GM19463 (cell line): Measurements from ENCODE around the gene F8.
"Not testable (repeated sequence)": the region's sequence is repeated elsewhere in the genome, so short reads cannot be mapped to it uniquely, and the experiment has no call there.

Experiments used
- ATAC-seq: cut with Tn5 transposase; IDR thresholded peaks from one replicate; pipeline ENCODE4 v1.9.1; 2021; ENCODE audit warnings: mild to moderate bottlenecking, moderate library complexity; ENCODE audit not compliant: unreplicated experiment

F8 gene

DNA sequence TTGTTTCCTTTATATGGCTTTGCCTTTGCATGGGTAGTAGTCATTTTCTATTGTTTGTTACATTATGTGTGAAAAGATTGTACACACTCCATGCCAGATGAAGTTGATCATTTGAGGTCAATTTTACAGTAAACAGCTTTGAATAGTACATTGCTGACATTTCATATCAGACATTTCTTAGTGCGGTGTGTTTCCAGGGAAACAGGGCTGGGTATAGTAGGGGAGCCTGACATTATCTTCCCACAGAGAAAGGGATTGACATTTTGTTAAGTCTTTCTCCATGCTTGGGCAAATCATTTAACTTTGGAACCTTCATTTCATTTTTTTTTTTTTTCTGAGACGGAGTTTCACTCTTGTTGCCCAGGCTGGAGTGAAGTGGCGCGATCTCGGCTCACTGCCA, 9.1 kb upstream of the F8 start:
- ATAC-seq: no peak

DNA sequence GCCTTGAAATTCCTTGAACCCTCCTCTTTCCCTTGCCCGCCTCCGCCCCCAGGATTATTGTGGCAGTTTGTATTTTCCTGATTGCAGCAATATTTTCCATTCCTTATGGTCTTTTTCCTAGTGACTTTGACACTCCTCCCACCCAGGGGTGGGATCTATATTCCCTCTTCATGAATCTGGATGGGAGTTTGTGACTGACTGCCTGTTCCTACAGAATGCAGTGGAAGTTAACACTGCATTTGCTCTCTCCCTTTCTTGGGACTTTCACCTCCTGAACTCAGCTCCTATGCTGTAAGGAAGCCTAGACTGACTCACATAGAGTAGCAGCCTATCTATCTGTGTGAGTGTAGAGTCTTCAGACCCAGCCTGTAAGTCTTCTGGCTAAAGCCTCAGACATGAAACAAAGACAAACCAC, 6.4 kb upstream of the F8 start:
- no peak for ATAC-seq

DNA sequence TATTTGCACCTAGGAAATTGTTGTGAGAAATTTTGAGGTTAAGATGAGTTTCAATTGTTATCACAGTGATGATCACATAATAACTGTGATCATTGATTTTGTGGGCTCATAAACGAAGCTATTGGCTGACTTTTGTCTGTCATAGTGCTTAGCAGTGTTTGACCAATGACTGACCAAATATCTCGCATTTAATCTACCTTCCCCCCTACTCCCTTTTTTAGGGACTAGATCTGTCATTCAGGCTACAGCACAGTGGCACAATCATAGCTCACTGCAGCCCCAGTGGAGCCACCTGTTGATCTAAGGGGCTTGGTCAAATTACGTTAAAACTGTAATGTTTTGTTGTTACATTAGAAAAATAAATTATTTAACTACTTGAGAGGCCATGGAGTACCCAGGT, 5.6 kb upstream of the F8 start:
- ATAC-seq: no peak

DNA sequence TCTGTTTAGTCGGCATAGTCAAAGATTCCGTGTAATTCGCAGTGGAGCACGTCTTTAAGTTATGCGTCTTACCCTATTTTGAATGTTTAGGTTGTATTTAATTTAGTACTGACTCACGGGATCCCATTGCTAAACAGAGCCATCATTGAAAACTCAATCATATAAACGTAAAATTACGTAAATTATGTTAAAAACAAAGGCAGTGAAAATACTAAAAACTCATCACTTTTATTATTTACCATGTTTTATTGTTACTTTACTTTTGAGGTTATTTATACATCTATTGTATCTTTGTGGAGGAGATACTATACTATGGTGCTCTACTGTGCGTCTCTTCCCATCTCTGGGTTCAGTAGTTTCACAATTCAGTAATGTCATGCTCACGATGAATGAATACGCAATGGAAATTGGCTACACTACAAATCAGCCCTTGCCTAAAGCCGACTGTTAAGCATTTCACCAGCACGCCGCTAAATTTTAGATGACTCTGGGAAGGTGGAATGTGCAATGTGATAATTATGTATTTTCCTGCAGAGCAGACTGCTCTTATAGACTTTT, 5.1 kb upstream of the F8 start:
- ATAC-seq: no peak

DNA sequence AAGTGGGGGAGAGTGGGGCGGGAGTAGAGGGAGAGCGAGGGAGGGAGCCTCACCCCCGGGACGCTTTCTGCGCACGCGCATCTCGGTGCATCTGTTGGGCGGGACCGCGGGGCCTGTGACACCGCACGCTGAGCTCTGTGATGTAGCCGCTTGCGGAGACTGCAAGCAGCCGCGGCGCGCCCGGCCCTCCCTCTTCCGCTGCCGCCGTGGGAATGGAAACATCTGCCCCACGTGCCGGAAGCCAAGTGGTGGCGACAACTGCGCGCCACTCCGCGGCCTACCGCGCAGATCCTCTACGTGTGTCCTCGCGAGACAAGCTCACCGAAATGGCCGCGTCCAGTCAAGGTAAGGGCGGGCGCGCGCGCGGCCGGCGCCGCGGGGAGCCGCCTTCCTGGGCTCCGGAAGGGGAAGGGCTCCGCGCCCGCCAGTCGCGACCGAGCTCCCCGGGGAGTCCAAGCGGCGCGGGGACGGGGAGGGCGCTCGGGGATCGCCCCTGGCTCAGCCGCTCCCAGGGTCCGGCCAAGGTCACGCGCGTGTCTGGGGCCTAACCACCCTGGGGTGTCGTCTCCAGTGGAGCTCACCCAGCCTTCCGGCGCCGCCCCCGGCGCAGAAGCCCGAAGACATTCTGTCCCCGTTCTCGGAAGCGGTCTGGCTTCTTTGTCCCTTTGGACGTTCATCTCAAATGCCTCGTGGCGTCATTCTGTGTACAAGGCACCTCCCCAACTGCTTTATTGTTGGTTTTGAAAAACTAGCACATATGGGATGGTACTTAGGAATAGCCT, 4.4 kb upstream of the F8 start, which contains the start of gene FUNDC2:
FUNDC2 (plus strand) TSS at position 118 of the 782 bp plus-strand sequence; CDS start at position 213, 95 bp downstream.
- ATAC-seq: peak; percentile 88

DNA sequence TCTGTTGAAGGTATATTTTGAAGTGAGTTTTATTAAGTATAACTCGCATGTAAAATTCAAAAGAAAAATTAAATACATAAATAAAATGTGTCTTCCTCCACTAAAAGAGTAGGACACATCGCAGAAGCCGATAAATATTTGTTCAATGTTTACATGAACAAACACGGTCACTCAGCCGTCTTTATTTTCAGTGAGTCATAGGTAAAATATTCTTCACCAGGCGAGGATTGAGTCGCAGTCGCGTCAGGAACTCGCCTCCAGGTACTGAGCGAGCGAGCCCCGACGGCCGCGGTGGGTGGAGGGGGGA, 3.9 kb upstream of the F8 start:
- no peak for ATAC-seq

DNA sequence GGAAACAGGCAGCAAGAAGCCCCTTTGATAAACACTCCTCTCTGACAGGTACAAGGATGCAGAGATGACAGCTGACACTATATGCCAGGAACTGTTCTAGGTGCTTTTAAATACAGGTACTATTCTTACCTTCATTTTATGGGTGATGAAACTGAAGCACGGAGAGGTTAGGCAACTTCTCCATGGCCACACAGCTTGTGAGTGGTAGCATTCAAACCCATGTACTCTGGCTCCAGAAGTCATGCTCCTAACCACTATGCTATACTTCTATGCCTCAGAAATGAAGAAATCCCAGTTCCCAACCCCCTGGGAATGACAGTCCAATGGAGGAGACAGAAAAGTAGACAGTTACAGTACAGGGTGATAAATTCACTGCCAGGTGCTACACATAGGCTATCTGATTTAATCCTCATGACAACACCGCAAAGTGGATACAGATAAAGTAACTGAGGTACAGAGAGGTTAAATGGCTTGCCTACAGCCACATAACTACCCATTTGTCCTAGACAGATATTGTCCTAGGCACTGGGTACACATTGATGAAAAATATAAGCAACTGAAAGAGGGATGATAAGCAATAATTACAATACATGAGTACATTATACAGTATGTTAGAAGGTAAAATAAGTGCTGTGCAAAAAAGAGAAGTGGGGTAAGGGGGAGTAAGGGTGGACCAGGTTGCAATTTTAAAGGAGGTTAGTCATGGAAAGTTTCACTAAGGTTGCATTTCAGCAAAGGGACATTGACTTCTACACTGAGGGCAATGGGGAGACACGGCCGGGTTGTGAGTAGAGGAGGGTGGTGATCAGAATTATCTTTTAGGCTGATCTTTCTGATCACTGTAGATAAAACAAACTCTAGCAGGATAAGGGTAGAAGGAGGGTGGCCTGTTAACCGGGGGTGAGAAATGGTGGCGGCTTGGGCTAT, 1.6 kb upstream of the F8 start:
- ATAC-seq: no peak

DNA sequence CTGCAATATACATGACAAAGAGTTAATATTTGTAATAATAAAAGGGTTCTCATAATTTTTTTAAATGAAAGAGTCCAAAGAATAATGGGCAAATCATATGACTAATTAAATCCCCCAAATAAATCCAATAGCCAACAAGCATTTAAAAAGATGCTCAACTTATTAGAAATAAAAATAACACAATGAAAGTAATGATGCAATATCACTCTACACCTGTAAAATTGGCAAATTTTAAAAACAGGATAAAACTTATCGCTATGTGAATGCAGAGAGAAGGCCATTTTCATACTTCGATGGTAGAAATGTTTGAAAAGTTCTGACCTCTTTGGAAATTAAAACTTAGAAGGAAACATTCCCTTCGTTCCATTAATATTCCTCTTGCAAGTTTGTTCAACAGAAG, 1.9 kb downstream of the F8 start:
- no peak for ATAC-seq

DNA sequence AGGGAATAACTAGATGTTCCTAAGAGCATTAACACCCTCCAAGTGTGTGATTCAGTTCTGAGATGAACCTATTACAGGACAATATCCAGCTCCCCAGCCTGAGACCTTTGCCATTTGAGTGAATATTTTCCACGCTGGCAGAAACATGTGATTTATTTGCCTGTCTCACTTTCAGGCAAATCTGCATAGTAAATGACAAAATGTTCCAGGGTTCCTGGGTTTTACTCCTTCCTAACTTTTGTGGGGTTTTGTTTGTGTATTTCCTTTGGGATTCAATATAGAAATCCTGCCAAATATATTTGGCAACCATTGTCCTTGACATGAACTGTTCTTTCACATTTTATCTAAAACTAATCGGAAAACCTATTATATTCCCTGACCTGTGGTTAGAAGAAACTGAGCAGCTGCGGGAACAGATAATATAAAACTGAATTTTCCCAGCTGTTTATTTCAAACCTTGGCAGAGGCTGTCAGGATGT, 12.5 kb downstream of the F8 start:
- no peak for ATAC-seq

DNA sequence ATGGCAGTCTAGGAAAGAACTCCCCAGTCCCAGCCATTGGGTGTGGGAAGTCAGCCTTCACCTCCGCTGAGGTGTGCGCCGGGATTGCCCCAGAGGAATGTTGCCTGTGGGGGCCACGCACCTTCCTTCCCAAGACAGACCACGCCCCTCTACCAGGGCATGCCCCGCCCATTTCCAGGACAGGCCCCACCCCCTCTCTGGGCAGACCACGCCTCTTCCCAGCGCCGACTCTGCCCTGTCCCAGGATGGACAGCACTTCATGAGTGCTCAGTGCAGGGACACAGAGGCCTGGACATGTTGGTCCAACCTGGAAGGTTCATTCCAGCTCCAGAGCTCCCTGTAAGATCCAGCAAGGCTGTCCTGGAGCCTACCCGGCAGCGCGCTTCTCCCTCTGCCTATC, 13.9 kb downstream of the F8 start:
- not testable (repeated sequence) for ATAC-seq

DNA sequence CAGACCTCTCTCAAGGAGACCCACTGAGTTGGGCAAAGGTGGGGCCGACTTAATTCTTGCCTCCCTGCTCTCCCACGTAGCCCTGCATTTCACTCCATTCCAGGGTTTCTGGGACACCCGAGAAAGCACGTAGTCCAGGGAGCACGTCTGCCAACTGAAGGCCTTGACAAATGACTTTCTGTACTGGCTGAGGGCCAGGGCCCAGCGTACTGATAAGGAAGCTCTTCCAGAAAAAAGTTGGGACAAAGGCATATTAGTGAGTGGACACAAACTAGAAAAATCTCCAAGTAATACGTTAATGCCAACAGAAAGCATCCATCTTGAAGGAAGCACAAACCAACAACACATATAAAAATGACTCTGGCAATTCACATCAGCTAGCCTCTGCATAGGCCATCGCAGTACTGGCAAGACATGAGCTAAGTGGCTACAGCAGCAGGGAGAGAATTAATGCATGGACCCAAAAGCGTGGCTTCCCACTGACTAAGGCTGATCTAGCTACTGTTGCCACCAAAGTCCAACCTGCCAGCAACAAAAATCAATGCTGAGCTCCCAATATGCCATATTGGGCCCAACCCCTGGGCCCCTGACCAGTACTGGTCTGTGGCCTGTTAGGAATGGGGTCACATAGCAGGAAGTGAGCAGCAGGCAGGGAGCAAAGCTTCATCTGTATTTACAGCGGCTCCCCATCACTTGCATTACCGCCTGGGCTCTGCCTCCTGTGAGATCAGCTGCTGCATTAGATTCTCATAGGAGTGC, 15.4 kb downstream of the F8 start:
- ATAC-seq: not testable (repeated sequence)

DNA sequence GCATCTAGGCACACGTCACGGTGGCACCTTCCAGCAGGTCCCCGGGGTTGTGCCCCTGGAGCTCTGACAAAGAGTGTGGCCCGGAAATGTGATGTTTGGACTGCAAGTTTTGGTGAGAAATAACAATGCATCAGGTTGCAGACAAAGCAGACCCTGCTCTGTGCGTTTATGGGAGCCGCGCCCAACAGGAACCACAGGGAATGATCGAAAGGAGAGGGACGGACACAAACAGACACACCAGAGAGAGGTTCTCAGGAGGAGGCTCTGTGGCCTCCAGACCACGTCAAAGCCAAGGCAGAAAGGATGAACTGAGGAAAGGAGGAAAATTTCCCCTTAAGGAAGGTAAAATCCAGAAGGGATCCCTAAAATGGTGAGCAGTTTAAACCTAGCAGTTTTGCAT, 16.1 kb downstream of the F8 start:
- not testable (repeated sequence) for ATAC-seq

DNA sequence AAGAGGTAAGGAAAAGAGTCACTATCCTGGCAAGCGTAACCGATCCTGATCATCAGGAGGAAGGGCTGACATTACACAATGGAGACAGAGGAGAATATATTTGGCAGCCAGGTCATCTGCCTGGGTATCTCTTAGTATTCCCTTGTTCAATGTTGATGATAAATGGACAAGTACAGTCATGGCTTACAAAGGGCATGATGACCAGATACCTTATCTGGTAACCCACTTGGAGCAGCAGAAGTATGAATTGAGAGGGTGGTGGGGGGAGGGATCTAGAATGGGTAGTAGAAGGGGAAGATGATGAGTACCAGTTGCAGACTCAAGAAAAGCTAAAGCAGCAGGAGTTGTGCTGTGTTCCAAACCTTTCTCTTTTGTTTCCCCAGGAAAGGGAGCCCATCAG, 17.3 kb downstream of the F8 start:
- no peak for ATAC-seq

DNA sequence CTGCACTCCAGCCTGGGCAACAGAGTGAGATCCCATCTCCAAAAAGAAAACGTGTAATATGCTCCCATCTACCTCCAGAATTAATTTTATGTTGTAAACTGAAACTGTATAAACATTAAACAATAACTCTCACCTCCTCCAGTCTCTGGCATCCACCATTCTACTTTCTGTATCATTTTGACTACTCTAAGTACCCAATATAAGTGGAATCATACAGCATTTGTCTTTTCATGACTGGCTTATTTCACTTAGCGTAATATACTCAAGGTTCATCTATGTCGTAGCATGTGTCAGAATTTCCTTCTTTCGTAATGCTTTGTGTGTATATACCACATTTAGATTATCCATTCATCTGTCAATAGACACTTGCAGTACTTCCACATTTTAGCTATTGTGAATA, 20.6 kb downstream of the F8 start:
- ATAC-seq: no peak

DNA sequence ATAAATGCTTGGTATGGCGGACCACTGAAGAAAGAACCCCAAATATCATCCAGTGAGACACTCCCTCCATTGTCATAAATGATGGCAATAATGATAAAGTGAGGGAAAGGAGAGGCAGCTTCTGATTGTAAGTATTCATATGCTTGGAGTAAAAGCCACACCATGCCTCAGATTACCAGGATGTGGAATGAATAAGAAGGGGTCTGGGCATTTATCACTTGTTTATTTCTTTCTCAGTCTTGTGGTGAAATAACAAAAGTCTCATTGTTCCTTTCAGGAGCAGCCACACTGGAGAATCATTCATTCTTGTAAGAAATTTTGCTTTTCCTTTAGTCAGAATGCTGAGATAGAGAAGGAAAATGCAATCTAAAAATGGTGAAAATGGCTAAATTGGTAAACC, 21.7 kb downstream of the F8 start:
- no peak for ATAC-seq

DNA sequence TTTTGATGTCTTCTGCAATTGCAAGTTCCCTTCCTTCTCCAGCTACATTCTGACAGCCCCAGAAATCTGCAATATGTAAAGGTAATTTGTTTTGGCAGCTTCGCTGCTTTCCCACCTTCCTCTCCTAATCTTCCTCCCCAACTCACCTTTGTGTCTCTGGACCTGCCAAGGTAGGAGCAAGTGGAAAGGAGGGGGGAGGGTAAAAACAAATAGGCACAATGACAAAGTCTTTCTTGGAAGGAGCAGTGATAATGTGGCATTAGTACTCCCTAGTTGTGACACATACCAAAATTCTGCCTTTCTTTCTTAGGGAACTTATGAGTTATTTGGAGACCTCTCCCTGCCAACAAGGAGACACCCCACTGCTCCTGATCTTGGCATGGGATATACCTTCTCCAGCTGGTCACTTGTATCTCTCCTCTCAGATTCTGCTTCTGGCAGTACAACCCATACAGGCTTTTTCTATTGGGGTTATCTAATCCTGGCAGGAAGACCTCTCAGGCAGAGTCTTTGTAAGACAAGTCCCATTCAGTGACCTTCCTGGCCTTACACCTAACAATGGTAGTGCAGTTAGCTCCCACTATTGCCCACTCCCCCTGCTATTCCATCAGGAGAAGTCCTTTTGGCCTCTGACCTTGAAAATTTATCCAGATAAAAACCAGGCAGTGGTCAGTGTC, 24.2 kb downstream of the F8 start:
- ATAC-seq: no peak

DNA sequence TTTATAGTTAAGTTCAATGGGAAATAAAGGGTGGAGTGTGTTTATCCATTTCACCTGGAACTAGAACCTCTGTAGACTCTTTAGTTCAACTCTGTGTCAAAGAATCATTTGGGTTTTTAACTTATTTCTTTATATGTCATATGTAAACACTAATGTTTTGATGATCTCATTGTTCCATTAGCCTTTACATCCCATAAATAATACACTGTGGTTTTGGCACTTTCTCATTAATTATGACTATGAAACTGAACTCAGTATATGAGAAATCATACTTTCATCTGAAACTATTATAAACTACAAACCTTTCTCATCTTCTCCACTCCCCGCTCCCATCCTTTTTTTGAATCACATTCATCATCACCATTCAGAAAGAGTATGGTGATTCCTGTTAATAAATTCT, 31.0 kb downstream of the F8 start:
- ATAC-seq: no peak

DNA sequence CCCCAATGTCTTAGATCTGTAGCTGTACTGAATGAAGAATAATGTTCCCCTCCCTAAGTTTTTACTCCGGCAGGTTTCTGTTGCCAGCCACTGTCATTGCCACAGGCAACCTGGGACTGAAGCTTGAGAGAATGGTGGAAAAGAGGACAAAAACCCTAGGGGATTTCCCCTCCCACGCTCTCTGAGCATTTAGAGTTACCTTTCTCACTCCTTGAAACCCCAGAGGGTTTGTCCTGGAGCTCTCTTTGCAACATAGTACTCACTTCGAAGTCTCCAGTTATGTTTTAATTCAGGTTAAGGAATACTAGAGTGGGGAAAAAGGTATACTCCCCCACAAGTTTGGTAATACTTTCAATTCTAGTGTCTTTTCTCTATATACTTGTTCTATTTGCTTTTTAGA, 31.5 kb downstream of the F8 start:
- peak; percentile 40 for ATAC-seq

DNA sequence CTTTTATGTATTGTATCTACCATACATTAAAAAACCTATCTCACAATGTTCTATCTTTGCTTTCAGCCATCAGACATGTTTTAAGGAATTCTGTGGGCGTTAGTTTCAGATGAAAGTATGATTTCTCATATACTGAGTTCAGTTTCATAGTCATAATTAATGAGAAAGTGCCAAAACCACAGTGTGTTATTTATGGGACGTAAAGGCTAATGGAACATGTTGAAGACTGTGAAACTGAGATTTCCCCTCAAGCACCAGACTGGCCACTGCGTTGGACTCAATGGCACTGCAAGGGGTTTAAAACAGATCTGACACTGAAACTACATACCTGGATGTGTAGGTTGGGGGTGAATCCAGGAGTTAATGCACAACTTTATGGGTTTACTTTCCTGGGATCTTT, 32.0 kb downstream of the F8 start:
- ATAC-seq: peak; percentile 59

DNA sequence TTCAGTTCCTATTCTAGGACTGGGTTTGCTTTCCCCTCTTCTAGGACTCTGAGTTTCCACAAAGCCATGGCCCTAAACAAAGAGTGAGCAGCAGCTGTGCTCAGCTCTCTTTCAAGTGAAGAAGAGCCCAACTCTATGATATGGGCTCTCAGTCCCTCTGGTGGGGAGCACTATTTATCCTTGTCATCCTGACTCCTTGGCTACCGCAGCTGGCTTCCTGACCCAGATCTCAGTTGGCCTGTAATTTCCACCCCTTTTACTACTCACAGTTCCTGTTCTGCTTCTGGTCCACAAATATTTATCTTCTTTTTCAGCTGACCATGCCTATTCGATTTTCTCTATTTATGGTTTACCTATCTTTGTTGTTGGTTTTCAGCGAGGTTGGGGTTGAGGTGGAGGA, 33.8 kb downstream of the F8 start:
- ATAC-seq: no peak
